HG02884 (cell line): ENCODE data around the gene LRRC8B.

ENCODE experiments used
- ATAC-seq: cut with Tn5 transposase; IDR thresholded peaks from one replicate; pipeline ENCODE4 v1.9.1; 2021; ENCODE audit warnings: mild to moderate bottlenecking, moderate library complexity; ENCODE audit not compliant: unreplicated experiment

Gene LRRC8B

GRCh38 chr1:89546082-89546889, 21.7 kb downstream of the LRRC8B start:
- ATAC-seq, result no peak

- no peak for ATAC-seq
Measured at GRCh38 chr1:89546934-89547562, 22.4 kb downstream of the LRRC8B start.

GRCh38 chr1:89547563-89548116, 23.0 kb downstream of the LRRC8B start:
- ATAC-seq, result peak; percentile 44

GRCh38 chr1:89548122-89548857, 23.7 kb downstream of the LRRC8B start:
- peak; percentile 32 for ATAC-seq

GRCh38 chr1:89550995-89551394, 26.4 kb downstream of the LRRC8B start:
- ATAC-seq, result no peak

- ATAC-seq, result peak; percentile 78
Measured at GRCh38 chr1:89552471-89553081, 27.9 kb downstream of the LRRC8B start.

- no peak for ATAC-seq
Measured at GRCh38 chr1:89553157-89553556, 28.5 kb downstream of the LRRC8B start.

GRCh38 chr1:89555550-89555949, 30.9 kb downstream of the LRRC8B start:
- no peak for ATAC-seq

- ATAC-seq, result no peak
Measured at GRCh38 chr1:89556726-89557444, 32.3 kb downstream of the LRRC8B start.

- ATAC-seq, result no peak
Measured at GRCh38 chr1:89557445-89557825, 32.8 kb downstream of the LRRC8B start.

- no peak for ATAC-seq
Measured at GRCh38 chr1:89557956-89558355, 33.3 kb downstream of the LRRC8B start.

GRCh38 chr1:89563957-89564604, 39.5 kb downstream of the LRRC8B start:
- no peak for ATAC-seq

- no peak for ATAC-seq
Measured at GRCh38 chr1:89565521-89565920, 40.9 kb downstream of the LRRC8B start.

GRCh38 chr1:89566761-89567174, 42.1 kb downstream of the LRRC8B start:
- ATAC-seq, result no peak

GRCh38 chr1:89567797-89568196, 43.2 kb downstream of the LRRC8B start:
- ATAC-seq, result no peak

- no peak for ATAC-seq
Measured at GRCh38 chr1:89573410-89573809, 48.8 kb downstream of the LRRC8B start.

- ATAC-seq, result no peak
Measured at GRCh38 chr1:89574621-89575020, 50.0 kb downstream of the LRRC8B start.

GRCh38 chr1:89575207-89575606, 50.6 kb downstream of the LRRC8B start:
- no peak for ATAC-seq

GRCh38 chr1:89576013-89576412, 51.4 kb downstream of the LRRC8B start:
- no peak for ATAC-seq

GRCh38 chr1:89578151-89578550, 53.5 kb downstream of the LRRC8B start:
- no peak for ATAC-seq
